Thymus (tissue), 14 donors: ENCODE results near the gene KCNJ18. TPM values are rescaled to one million over a fixed set of nuclear protein-coding genes. Genes with fewer than 3 reads are reported as not detected.
"Not testable (repeated sequence)": the region's sequence is repeated elsewhere in the genome, so short reads cannot be mapped to it uniquely, and the experiment has no call there.

Source experiments
- DNase-seq, 9 donors: peaks; one replicate each; pipeline ENCODE4 v3.0.0-alpha.2; 2013; ENCODE audit warnings: low spot score in 9 of 9, low read depth in 6 of 9, missing footprints in 1 of 9
- H3K27ac ChIP-seq, 2 donors: one replicate each; pipeline ENCODE4 v1.5.1; 2013; ENCODE audit warnings: control low read depth in 1 of 2, low read depth in 1 of 2, low read length in 1 of 2, mild to moderate bottlenecking in 1 of 2, moderate library complexity in 1 of 2
- H3K27me3 ChIP-seq, 2 donors: one replicate each; pipeline ENCODE4 v1.5.1; 2013; ENCODE audit warnings: low read length in 1 of 2; ENCODE audit not compliant: control insufficient read depth in 2 of 2, insufficient read depth in 1 of 2
- H3K36me3 ChIP-seq, 2 donors: one replicate each; pipeline ENCODE4 v1.5.1; 2013; ENCODE audit warnings: low read length in 1 of 2, mild to moderate bottlenecking in 1 of 2, moderate library complexity in 1 of 2; ENCODE audit not compliant: control insufficient read depth in 2 of 2, insufficient read depth in 2 of 2
- H3K4me1 ChIP-seq, 2 donors: one replicate each; pipeline ENCODE4 v1.5.1; 2013; ENCODE audit warnings: low read length in 2 of 2; ENCODE audit not compliant: control insufficient read depth in 2 of 2, insufficient read depth in 2 of 2
- H3K4me3 ChIP-seq, 2 donors: one replicate each; pipeline ENCODE4 v1.5.1; 2013; ENCODE audit warnings: low read length in 2 of 2, control low read depth in 1 of 2, mild to moderate bottlenecking in 1 of 2
- H3K9me3 ChIP-seq, 2 donors: one replicate each; pipeline ENCODE4 v1.5.1; 2013; ENCODE audit warnings: low read length in 1 of 2, mild to moderate bottlenecking in 1 of 2; ENCODE audit not compliant: control insufficient read depth in 2 of 2, insufficient read depth in 1 of 2
- WGBS: extraction: QIAGEN DNeasy Blood & Tissue Kit; methylation state at CpG from one replicate; pipeline ENCODE4 v1.1.7; 2013; 5-methylcytosine and 5-hydroxymethylcytosine counted together
- long read RNA-seq, 10 donors: transcript quantifications; one replicate each; lab custom pipeline, GENCODE V29; 2026
- polyA plus RNA-seq: library from polyadenylated mRNA; stranded (reverse); fragments of 200-250 nt; gene quantifications from one replicate; pipeline ENCODE4 v1.2.3, GENCODE V29; 2013
- total RNA-seq: library from RNA; stranded (reverse); fragments of 120-200 nt; gene quantifications from one replicate; pipeline ENCODE4 v1.2.4, GENCODE V29; 2013
- donor health status: healthy.

KCNJ18 gene
- not detected for total RNA-seq
- polyA plus RNA-seq = 0.21 TPM
- long read RNA-seq, donor 1 = 0 reads
- long read RNA-seq, donor 2 = 0 reads
- long read RNA-seq, donor 3 = 0 reads
- long read RNA-seq, donor 4 = 0 reads
- long read RNA-seq, donor 5 = 0 reads
- long read RNA-seq, donor 6 = 0 reads
- long read RNA-seq, donor 7 = 0 reads
- long read RNA-seq, donor 8 = 0 reads
- long read RNA-seq, donor 9 = 0 reads
- long read RNA-seq, donor 10 = 0 reads

GRCh38 chr17:21691883-21692703 is at the start of gene KCNJ18:
Gene KCNJ18 (plus strand): TSS chr17:21692523. CDS start chr17:21702787, 10,264 bp downstream.
- DNase-seq, H3K27ac ChIP-seq: not testable (repeated sequence)
- 86% methylated on average over 18 of the region's 18 CpGs for WGBS

GRCh38 chr17:21648125-21648524 is 44.2 kb upstream of the KCNJ18 start:
- H3K27me3 ChIP-seq, DNase-seq, H3K4me1 ChIP-seq, H3K27ac ChIP-seq, H3K9me3 ChIP-seq, H3K4me3 ChIP-seq, H3K36me3 ChIP-seq: not testable (repeated sequence)
- 83% methylated on average over 6 of the region's 6 CpGs for WGBS

More at GRCh38 chr17:21691883-21692703, at the start of gene KCNJ18:
- peaks cover 2 to 32% of the 10 kb centered on the region in 2 donors for H3K9me3 ChIP-seq
- not testable (repeated sequence) for H3K27me3 ChIP-seq, H3K4me3 ChIP-seq, H3K36me3 ChIP-seq, H3K4me1 ChIP-seq

- not testable (repeated sequence) for H3K27ac ChIP-seq, H3K4me1 ChIP-seq, H3K9me3 ChIP-seq, H3K36me3 ChIP-seq, DNase-seq, H3K27me3 ChIP-seq, H3K4me3 ChIP-seq
- WGBS = 85% methylated on average over 1 of the region's 1 CpG
Observed at GRCh38 chr17:21650043-21650442, 42.3 kb upstream of the KCNJ18 start.

GRCh38 chr17:21652049-21652448 is 40.3 kb upstream of the KCNJ18 start:
- not testable (repeated sequence) for H3K9me3 ChIP-seq, H3K36me3 ChIP-seq, H3K27ac ChIP-seq, H3K27me3 ChIP-seq, H3K4me1 ChIP-seq, DNase-seq, H3K4me3 ChIP-seq
- 22% methylated on average over 4 of the region's 4 CpGs for WGBS

GRCh38 chr17:21653211-21653610 is 39.1 kb upstream of the KCNJ18 start:
- H3K4me1 ChIP-seq, DNase-seq, H3K27ac ChIP-seq, H3K9me3 ChIP-seq, H3K27me3 ChIP-seq, H3K36me3 ChIP-seq, H3K4me3 ChIP-seq: not testable (repeated sequence)
- 87% methylated on average over 10 of the region's 10 CpGs for WGBS

GRCh38 chr17:21656518-21657309 is 35.6 kb upstream of the KCNJ18 start:
- not testable (repeated sequence) for H3K4me3 ChIP-seq, H3K27ac ChIP-seq, H3K4me1 ChIP-seq, DNase-seq, H3K9me3 ChIP-seq, H3K36me3 ChIP-seq, H3K27me3 ChIP-seq
- WGBS = 69% methylated on average over 47 of the region's 47 CpGs

- H3K4me3 ChIP-seq, H3K27me3 ChIP-seq, H3K36me3 ChIP-seq, DNase-seq, H3K27ac ChIP-seq, H3K9me3 ChIP-seq, H3K4me1 ChIP-seq: not testable (repeated sequence)
- WGBS = 72% methylated on average over 6 of the region's 7 CpGs
Observed at GRCh38 chr17:21659635-21660034, 32.7 kb upstream of the KCNJ18 start.

GRCh38 chr17:21661455-21661854 is 30.9 kb upstream of the KCNJ18 start:
- H3K27ac ChIP-seq, H3K27me3 ChIP-seq, DNase-seq, H3K4me1 ChIP-seq, H3K9me3 ChIP-seq, H3K4me3 ChIP-seq, H3K36me3 ChIP-seq: not testable (repeated sequence)
- 97% methylated on average over 1 of the region's 1 CpG for WGBS

GRCh38 chr17:21663166-21663565 is 29.2 kb upstream of the KCNJ18 start:
- 83% methylated on average over 3 of the region's 3 CpGs for WGBS
- H3K36me3 ChIP-seq, H3K4me1 ChIP-seq, DNase-seq, H3K27ac ChIP-seq, H3K9me3 ChIP-seq, H3K27me3 ChIP-seq, H3K4me3 ChIP-seq: not testable (repeated sequence)
